ENCODE results near the gene ZXDC.

Gene ZXDC

GRCh38 chr3:126475413-126476114 is at the start of gene ZXDC:
TSS of gene ZXDC (minus strand) at chr3:126475891. CDS start at chr3:126475865, 26 bp downstream.
- DNase-seq = peak; percentile 93

GRCh38 chr3:126525091-126525852 is 49.6 kb upstream of the ZXDC start:
- no peak for DNase-seq

- DNase-seq = no peak
Observed at GRCh38 chr3:126524429-126524988, 48.8 kb upstream of the ZXDC start.

GRCh38 chr3:126523745-126524428 is 48.2 kb upstream of the ZXDC start, which contains the start of gene CHST13:
TSS of gene CHST13 (plus strand) at chr3:126524155. CDS start at chr3:126524333, 178 bp downstream.
- DNase-seq = no peak

GRCh38 chr3:126522363-126522788 is 46.7 kb upstream of the ZXDC start:
- peak; percentile 17 for DNase-seq

GRCh38 chr3:126521122-126521891 is 45.6 kb upstream of the ZXDC start:
- no peak for DNase-seq

GRCh38 chr3:126519506-126520455 is 44.1 kb upstream of the ZXDC start:
- DNase-seq = no peak

- DNase-seq = no peak
Observed at GRCh38 chr3:126518779-126519177, 43.1 kb upstream of the ZXDC start.

- DNase-seq = no peak
Observed at GRCh38 chr3:126517986-126518778, 42.5 kb upstream of the ZXDC start.

- no peak for DNase-seq
Observed at GRCh38 chr3:126517291-126517951, 41.7 kb upstream of the ZXDC start, which contains the start of gene UROC1. TSS of gene UROC1 (minus strand) at chr3:126517773. CDS start at chr3:126517719, 54 bp downstream.

- DNase-seq = no peak
Observed at GRCh38 chr3:126516936-126517290, 41.2 kb upstream of the ZXDC start.

- no peak for DNase-seq
Observed at GRCh38 chr3:126516152-126516935, 40.7 kb upstream of the ZXDC start.

- no peak for DNase-seq
Observed at GRCh38 chr3:126515066-126515706, 39.5 kb upstream of the ZXDC start.

- no peak for DNase-seq
Observed at GRCh38 chr3:126514161-126514560, 38.5 kb upstream of the ZXDC start.

GRCh38 chr3:126512916-126513650 is 37.4 kb upstream of the ZXDC start:
- no peak for DNase-seq

- DNase-seq = no peak
Observed at GRCh38 chr3:126512026-126512425, 36.3 kb upstream of the ZXDC start.

- DNase-seq = no peak
Observed at GRCh38 chr3:126511291-126511690, 35.6 kb upstream of the ZXDC start.

All from stimulated activated CD4-positive, alpha-beta T cell treated with anti-CD3 and anti-CD28 coated beads, Interleukin-1b, Interleukin-23, amount 100 ng/mL, for 48 hours (primary cell).